Uterus (tissue), 2 donors: ENCODE data around the gene MSH3.

ENCODE experiments used
- POLR2A ChIP-seq, 2 donors: fragments of 450-650 bp; IDR thresholded peaks; one replicate each; pipeline ENCODE4 v1.6.1; 2016; ENCODE audit warnings: antibody characterized with exemption in 2 of 2, mild to moderate bottlenecking in 1 of 2, moderate library complexity in 1 of 2
- TF ChIP-seq, protein P1 (sequence below), 4 experiments: fragments of 200-600 bp in 2 of 4; fragments of 450-650 bp in 2 of 4; sonication (generic) in 2 of 4; IDR thresholded peaks; one replicate each; pipeline ENCODE4 v1.5.1; 2016 to 2019; ENCODE audit warnings: antibody characterized with exemption in 4 of 4, mild to moderate bottlenecking in 2 of 4, moderate library complexity in 1 of 4

DNA sequence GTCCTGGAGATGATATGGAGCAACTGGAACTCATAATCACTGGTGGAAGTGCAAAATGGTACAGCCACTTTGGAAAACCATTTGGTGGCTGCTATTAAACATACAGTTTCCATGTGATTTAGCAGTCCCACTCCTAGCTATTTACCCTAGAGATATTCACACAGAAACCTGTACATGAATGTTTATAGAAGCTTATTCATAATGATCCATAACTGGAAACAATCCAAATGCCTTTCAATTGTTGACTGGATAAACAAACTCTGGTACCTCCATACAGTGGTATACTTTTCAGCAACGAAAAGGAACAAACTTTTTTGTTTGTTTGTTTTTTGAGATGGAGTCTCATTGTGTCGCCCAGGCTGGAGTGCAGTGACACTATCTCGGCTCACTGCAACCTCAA is 258.0 kb downstream of the MSH3 start:
- TF ChIP-seq POLR2A (IDR thresholded peaks at IDR 0.05): no peak
- TF ChIP-seq, protein P1, sequence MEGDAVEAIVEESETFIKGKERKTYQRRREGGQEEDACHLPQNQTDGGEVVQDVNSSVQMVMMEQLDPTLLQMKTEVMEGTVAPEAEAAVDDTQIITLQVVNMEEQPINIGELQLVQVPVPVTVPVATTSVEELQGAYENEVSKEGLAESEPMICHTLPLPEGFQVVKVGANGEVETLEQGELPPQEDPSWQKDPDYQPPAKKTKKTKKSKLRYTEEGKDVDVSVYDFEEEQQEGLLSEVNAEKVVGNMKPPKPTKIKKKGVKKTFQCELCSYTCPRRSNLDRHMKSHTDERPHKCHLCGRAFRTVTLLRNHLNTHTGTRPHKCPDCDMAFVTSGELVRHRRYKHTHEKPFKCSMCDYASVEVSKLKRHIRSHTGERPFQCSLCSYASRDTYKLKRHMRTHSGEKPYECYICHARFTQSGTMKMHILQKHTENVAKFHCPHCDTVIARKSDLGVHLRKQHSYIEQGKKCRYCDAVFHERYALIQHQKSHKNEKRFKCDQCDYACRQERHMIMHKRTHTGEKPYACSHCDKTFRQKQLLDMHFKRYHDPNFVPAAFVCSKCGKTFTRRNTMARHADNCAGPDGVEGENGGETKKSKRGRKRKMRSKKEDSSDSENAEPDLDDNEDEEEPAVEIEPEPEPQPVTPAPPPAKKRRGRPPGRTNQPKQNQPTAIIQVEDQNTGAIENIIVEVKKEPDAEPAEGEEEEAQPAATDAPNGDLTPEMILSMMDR (IDR thresholded peaks at IDR 0.05): no peak
